Neural cell (in vitro differentiated cells): ENCODE results near the gene C1GALT1. TPM values are rescaled to one million over a fixed set of nuclear protein-coding genes. Genes with fewer than 3 reads are reported as not detected.

Experiments
- H2AFZ ChIP-seq: fragments of 200-600, 300-800 bp; sonication (generic), shearing (Covaris generic); 2 replicates; pipeline ENCODE4 v1.6.0; 2014; ENCODE audit warnings: low read depth, mild to moderate bottlenecking, antibody characterized with exemption, low read length, moderate library complexity
- H3F3A ChIP-seq: fragments of 200-600 bp; shearing (Covaris generic); 2 replicates; pipeline ENCODE4 v1.6.1; 2016; ENCODE audit warnings: mild to moderate bottlenecking, moderate library complexity, mixed read lengths, antibody characterized with exemption, low read length; ENCODE audit not compliant: insufficient read depth, poor library complexity, severe bottlenecking
- H3K27ac ChIP-seq: fragments of 200-600, 300-800 bp; sonication (generic), shearing (Covaris generic); 2 replicates; pipeline ENCODE4 v1.5.1; 2014; ENCODE audit warnings: mild to moderate bottlenecking, low read length, moderate library complexity
- H3K27me3 ChIP-seq: fragments of 300-800, 200-600 bp; sonication (generic), shearing (Covaris generic); 2 replicates; pipeline ENCODE4 v1.6.0; 2014; ENCODE audit warnings: mild to moderate bottlenecking, low read depth, low read length, moderate library complexity; ENCODE audit not compliant: insufficient read depth
- H3K36me3 ChIP-seq: fragments of 300-800, 200-600 bp; sonication (generic), shearing (Covaris generic); 2 replicates; pipeline ENCODE4 v1.5.1; 2014; ENCODE audit warnings: mild to moderate bottlenecking, antibody characterized with exemption, low read length, moderate library complexity; ENCODE audit not compliant: insufficient read depth
- H3K4me2 ChIP-seq: fragments of 300-800, 200-600 bp; sonication (generic), shearing (Covaris generic); 2 replicates; pipeline ENCODE4 v1.6.0; 2014; ENCODE audit warnings: mild to moderate bottlenecking, low read length
- H3K4me3 ChIP-seq: fragments of 300-800, 200-600 bp; sonication (generic), shearing (Covaris generic); 2 replicates; pipeline ENCODE4 v1.5.1; 2014; ENCODE audit warnings: mild to moderate bottlenecking, low read length, moderate library complexity
- H3K79me2 ChIP-seq: fragments of 200-600 bp; shearing (Covaris generic); replicated peaks from 2 replicates; pipeline ENCODE4 v1.6.0; 2014; ENCODE audit warnings: mild to moderate bottlenecking, low read length, moderate library complexity; ENCODE audit not compliant: insufficient read depth
- H3K9ac ChIP-seq: fragments of 300-800, 200-600 bp; sonication (generic), shearing (Covaris generic); 2 replicates; pipeline ENCODE4 v1.6.1; 2016; ENCODE audit warnings: mild to moderate bottlenecking, low read length, mixed read lengths
- H3K9me2 ChIP-seq: fragments of 200-600 bp; shearing (Covaris generic); 2 replicates; pipeline ENCODE4 v1.6.1; 2016; ENCODE audit warnings: mild to moderate bottlenecking, low read length, mixed read lengths; ENCODE audit not compliant: insufficient read depth
- H3K9me3 ChIP-seq: fragments of 200-600, 300-800 bp; sonication (generic), shearing (Covaris generic); 2 replicates; pipeline ENCODE4 v1.6.1; 2016; ENCODE audit warnings: mild to moderate bottlenecking, mixed run types, low read length, moderate library complexity, mixed read lengths
- H4K20me1 ChIP-seq: fragments of 200-600 bp; shearing (Covaris generic); 2 replicates; pipeline ENCODE4 v1.6.1; 2016; ENCODE audit warnings: mild to moderate bottlenecking, mixed run types; ENCODE audit not compliant: insufficient read depth
- EP300 ChIP-seq: fragments of 450-650 bp; conservative IDR thresholded peaks from 2 replicates; pipeline ENCODE4 v1.6.1; 2014; ENCODE audit warnings: antibody characterized with exemption, mild to moderate bottlenecking, moderate library complexity; ENCODE audit not compliant: poor library complexity, severe bottlenecking
- EZH2 ChIP-seq: fragments of 200-600, 300-800 bp; shearing (Covaris generic), sonication (generic); IDR thresholded peaks from 2 replicates; pipeline ENCODE4 v1.6.1; 2014; ENCODE audit warnings: antibody characterized with exemption, low read length, borderline replicate concordance, mild to moderate bottlenecking; ENCODE audit not compliant: insufficient read depth, poor library complexity, severe bottlenecking
- MXI1 ChIP-seq: fragments of 450-650 bp; conservative IDR thresholded peaks from 2 replicates; pipeline ENCODE4 v1.6.1; 2014; ENCODE audit warnings: antibody characterized with exemption, mild to moderate bottlenecking; ENCODE audit not compliant: poor library complexity, severe bottlenecking
- POLR2AphosphoS5 ChIP-seq: IDR thresholded peaks from 2 replicates; pipeline ENCODE4 v1.6.1; 2012
- SMC3 ChIP-seq: fragments of 450-650 bp; conservative IDR thresholded peaks from 2 replicates; pipeline ENCODE4 v1.6.1; 2014; ENCODE audit warnings: antibody characterized with exemption, mild to moderate bottlenecking, moderate library complexity; ENCODE audit not compliant: poor library complexity
- TAF1 ChIP-seq: IDR thresholded peaks from 2 replicates; pipeline ENCODE4 v1.6.1; 2012; ENCODE audit warnings: low read depth
- polyA plus RNA-seq: library from polyadenylated mRNA; depleted of rRNA; stranded (reverse); fragments of >200 nt; gene quantifications from 2 replicates; pipeline ENCODE4 v1.2.3, GENCODE V29; 2014
- TF ChIP-seq, protein P1 (sequence below): IDR thresholded peaks from 2 replicates; pipeline ENCODE4 v1.6.1; 2012; ENCODE audit warnings: borderline replicate concordance
- TF ChIP-seq, protein P2 (sequence below): fragments of 450-650 bp; IDR thresholded peaks from 2 replicates; pipeline ENCODE4 v1.5.1; 2014; ENCODE audit warnings: antibody characterized with exemption, mild to moderate bottlenecking, moderate library complexity; ENCODE audit not compliant: poor library complexity, severe bottlenecking

Gene C1GALT1
- polyA plus RNA-seq, 1 donor from 2014 or later, result 25.0 TPM

- Histone ChIP-seq H3K27ac (no peak overlapping the region), H3K9ac (no peak overlapping the region), H3F3A (no peaks in the 10 kb centered on the region), H3K27me3 (no peaks in the 10 kb centered on the region), H3K9me3 (no peaks in the 10 kb centered on the region), H3K4me2 (no peak overlapping the region), H3K79me2 (peaks cover 60% of the 10 kb centered on the region), H3K4me3 (no peak overlapping the region), H3K36me3 (no peaks in the 10 kb centered on the region), H3K9me2 (no peaks in the 10 kb centered on the region), H4K20me1 (no peaks in the 10 kb centered on the region), H2AFZ (no peak overlapping the region)
- TF ChIP-seq, protein P1, sequence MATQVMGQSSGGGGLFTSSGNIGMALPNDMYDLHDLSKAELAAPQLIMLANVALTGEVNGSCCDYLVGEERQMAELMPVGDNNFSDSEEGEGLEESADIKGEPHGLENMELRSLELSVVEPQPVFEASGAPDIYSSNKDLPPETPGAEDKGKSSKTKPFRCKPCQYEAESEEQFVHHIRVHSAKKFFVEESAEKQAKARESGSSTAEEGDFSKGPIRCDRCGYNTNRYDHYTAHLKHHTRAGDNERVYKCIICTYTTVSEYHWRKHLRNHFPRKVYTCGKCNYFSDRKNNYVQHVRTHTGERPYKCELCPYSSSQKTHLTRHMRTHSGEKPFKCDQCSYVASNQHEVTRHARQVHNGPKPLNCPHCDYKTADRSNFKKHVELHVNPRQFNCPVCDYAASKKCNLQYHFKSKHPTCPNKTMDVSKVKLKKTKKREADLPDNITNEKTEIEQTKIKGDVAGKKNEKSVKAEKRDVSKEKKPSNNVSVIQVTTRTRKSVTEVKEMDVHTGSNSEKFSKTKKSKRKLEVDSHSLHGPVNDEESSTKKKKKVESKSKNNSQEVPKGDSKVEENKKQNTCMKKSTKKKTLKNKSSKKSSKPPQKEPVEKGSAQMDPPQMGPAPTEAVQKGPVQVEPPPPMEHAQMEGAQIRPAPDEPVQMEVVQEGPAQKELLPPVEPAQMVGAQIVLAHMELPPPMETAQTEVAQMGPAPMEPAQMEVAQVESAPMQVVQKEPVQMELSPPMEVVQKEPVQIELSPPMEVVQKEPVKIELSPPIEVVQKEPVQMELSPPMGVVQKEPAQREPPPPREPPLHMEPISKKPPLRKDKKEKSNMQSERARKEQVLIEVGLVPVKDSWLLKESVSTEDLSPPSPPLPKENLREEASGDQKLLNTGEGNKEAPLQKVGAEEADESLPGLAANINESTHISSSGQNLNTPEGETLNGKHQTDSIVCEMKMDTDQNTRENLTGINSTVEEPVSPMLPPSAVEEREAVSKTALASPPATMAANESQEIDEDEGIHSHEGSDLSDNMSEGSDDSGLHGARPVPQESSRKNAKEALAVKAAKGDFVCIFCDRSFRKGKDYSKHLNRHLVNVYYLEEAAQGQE, result no peak
- TF ChIP-seq TAF1, result no peak
- no peak for TF ChIP-seq EZH2
- TF ChIP-seq, protein P2, sequence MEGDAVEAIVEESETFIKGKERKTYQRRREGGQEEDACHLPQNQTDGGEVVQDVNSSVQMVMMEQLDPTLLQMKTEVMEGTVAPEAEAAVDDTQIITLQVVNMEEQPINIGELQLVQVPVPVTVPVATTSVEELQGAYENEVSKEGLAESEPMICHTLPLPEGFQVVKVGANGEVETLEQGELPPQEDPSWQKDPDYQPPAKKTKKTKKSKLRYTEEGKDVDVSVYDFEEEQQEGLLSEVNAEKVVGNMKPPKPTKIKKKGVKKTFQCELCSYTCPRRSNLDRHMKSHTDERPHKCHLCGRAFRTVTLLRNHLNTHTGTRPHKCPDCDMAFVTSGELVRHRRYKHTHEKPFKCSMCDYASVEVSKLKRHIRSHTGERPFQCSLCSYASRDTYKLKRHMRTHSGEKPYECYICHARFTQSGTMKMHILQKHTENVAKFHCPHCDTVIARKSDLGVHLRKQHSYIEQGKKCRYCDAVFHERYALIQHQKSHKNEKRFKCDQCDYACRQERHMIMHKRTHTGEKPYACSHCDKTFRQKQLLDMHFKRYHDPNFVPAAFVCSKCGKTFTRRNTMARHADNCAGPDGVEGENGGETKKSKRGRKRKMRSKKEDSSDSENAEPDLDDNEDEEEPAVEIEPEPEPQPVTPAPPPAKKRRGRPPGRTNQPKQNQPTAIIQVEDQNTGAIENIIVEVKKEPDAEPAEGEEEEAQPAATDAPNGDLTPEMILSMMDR, result no peak
- no peak for TF ChIP-seq SMC3
Observed at GRCh38 chr7:7188742-7189141, 6.4 kb downstream of the C1GALT1 start.

DNA sequence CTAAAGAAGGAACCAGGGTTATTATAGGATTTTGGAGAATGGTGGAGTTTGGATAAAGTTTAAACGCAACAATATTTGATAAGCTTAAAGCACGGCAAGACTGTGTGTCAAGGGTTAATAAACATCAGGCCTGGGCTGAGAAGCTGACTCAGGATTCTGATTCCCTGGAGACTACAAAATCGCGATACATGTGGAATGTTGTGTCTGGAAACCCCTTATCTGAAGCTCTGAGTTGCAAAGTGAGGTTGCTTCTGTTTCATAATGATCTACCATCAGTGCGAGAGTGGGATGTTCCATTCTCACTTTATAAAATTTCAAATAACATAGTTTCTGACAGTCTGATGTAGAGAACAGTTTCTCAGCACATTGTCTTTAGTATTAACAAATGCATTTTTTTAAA lies 7.8 kb downstream of the C1GALT1 start:
- Histone ChIP-seq H3K27ac (no peak overlapping the region), H3K4me2 (no peak overlapping the region), H3K9ac (no peak overlapping the region), H3K36me3 (no peaks in the 10 kb centered on the region), H2AFZ (no peak overlapping the region), H3K9me3 (no peaks in the 10 kb centered on the region), H3K27me3 (no peaks in the 10 kb centered on the region), H3K79me2 (peaks cover 58% of the 10 kb centered on the region), H3K9me2 (no peaks in the 10 kb centered on the region), H3K4me3 (no peak overlapping the region), H4K20me1 (no peaks in the 10 kb centered on the region), H3F3A (no peaks in the 10 kb centered on the region)
- TF ChIP-seq POLR2AphosphoS5, result no peak
- no peak for TF ChIP-seq MXI1
- TF ChIP-seq, protein P1, result no peak
- TF ChIP-seq SMC3, result no peak
- no peak for TF ChIP-seq EP300
